Mesenchymal stem cell (in vitro differentiated cells and primary cell): ENCODE results near the gene GULP1. TPM values are rescaled to one million over a fixed set of nuclear protein-coding genes. Genes with fewer than 3 reads are reported as not detected.
A peak's percentile ranks its signal among the peaks of the same experiment; 100 is the strongest.

Experiments
- DNase-seq: peaks from one replicate; pipeline ENCODE4 v3.0.0-alpha.2; 2013
- H2AFZ ChIP-seq: one replicate; pipeline ENCODE4 v1.6.1; 2013; ENCODE audit warnings: low read depth, mild to moderate bottlenecking, control low read depth, inconsistent platforms, low read length, moderate library complexity
- H2AK5ac ChIP-seq: 2 replicates; pipeline ENCODE4 v1.6.1; 2013; ENCODE audit warnings: low read length, moderate library complexity, mild to moderate bottlenecking, inconsistent platforms; ENCODE audit not compliant: severe bottlenecking
- H2BK120ac ChIP-seq: one replicate; pipeline ENCODE4 v1.6.1; 2013; ENCODE audit warnings: low read depth, mild to moderate bottlenecking, inconsistent platforms, low read length, moderate library complexity
- H2BK12ac ChIP-seq, 2 experiments: one replicate each; pipeline ENCODE4 v1.6.1; 2013; ENCODE audit warnings: inconsistent platforms in 2 of 2, low read length in 2 of 2, mild to moderate bottlenecking in 2 of 2, moderate library complexity in 2 of 2, control low read depth in 1 of 2
- H2BK15ac ChIP-seq: one replicate; pipeline ENCODE4 v1.6.1; 2013; ENCODE audit warnings: mild to moderate bottlenecking, low read depth, inconsistent platforms; ENCODE audit not compliant: poor library complexity, severe bottlenecking
- H2BK5ac ChIP-seq: 2 replicates; pipeline ENCODE4 v1.6.1; 2013; ENCODE audit warnings: low read depth, mild to moderate bottlenecking, low read length, control low read depth, inconsistent platforms; ENCODE audit not compliant: poor library complexity, severe bottlenecking
- H3K14ac ChIP-seq, 2 experiments: one replicate each; pipeline ENCODE4 v1.6.1; 2013; ENCODE audit warnings: inconsistent platforms in 2 of 2, low read length in 2 of 2, control low read depth in 1 of 2, mild to moderate bottlenecking in 1 of 2, moderate library complexity in 1 of 2
- H3K18ac ChIP-seq, 2 experiments: one replicate each; pipeline ENCODE4 v1.6.1; 2013; ENCODE audit warnings: inconsistent platforms in 2 of 2, low read length in 2 of 2, control low read depth in 1 of 2, low read depth in 1 of 2, mild to moderate bottlenecking in 1 of 2
- H3K23ac ChIP-seq, 2 experiments: one replicate each; pipeline ENCODE4 v1.6.1; 2013; ENCODE audit warnings: inconsistent platforms in 2 of 2, low read length in 2 of 2, mild to moderate bottlenecking in 2 of 2, moderate library complexity in 2 of 2, control low read depth in 1 of 2
- H3K27ac ChIP-seq: 2 replicates; pipeline ENCODE4 v1.5.1; 2013; ENCODE audit warnings: mild to moderate bottlenecking, moderate library complexity, low read length, control low read depth, inconsistent platforms; ENCODE audit not compliant: poor library complexity, severe bottlenecking
- H3K27me3 ChIP-seq, 2 experiments: 2 replicates each; pipeline versions ENCODE4 v1.6.1 to v1.7.0; 2013; ENCODE audit warnings: low read length in 2 of 2, mild to moderate bottlenecking in 2 of 2, moderate library complexity in 2 of 2, control low read depth in 1 of 2, inconsistent platforms in 1 of 2; ENCODE audit not compliant: control insufficient read depth in 1 of 2, insufficient read depth in 1 of 2
- H3K36me3 ChIP-seq, 2 experiments: 2 replicates each; pipeline versions ENCODE4 v1.6.1 to v1.7.0; 2013; ENCODE audit warnings: low read length in 2 of 2, control low read depth in 1 of 2, inconsistent platforms in 1 of 2, low read depth in 1 of 2, mild to moderate bottlenecking in 1 of 2; ENCODE audit not compliant: insufficient read depth in 2 of 2, control insufficient read depth in 1 of 2
- H3K4ac ChIP-seq, 2 experiments: one replicate each; pipeline ENCODE4 v1.6.1; 2013; ENCODE audit warnings: inconsistent platforms in 2 of 2, low read length in 2 of 2, mild to moderate bottlenecking in 2 of 2, moderate library complexity in 2 of 2, control low read depth in 1 of 2, low read depth in 1 of 2
- H3K4me1 ChIP-seq: 2 replicates; pipeline ENCODE4 v1.6.1; 2013; ENCODE audit warnings: low read depth, low read length, control low read depth; ENCODE audit not compliant: control insufficient read depth, insufficient read depth
- H3K4me2 ChIP-seq: 2 replicates; pipeline ENCODE4 v1.6.1; 2013; ENCODE audit warnings: low read length, mild to moderate bottlenecking, inconsistent platforms; ENCODE audit not compliant: poor library complexity, severe bottlenecking
- H3K4me3 ChIP-seq, 2 experiments: 2 replicates each; pipeline versions ENCODE4 v1.5.1 to v1.7.0; 2013; ENCODE audit warnings: low read length in 2 of 2, mild to moderate bottlenecking in 2 of 2, control low read depth in 1 of 2, low read depth in 1 of 2; ENCODE audit not compliant: insufficient read depth in 1 of 2
- H3K79me1 ChIP-seq: replicated peaks from 2 replicates; pipeline ENCODE4 v1.6.1; 2013; ENCODE audit warnings: mild to moderate bottlenecking, control low read depth, low read length, inconsistent platforms; ENCODE audit not compliant: poor library complexity, severe bottlenecking
- H3K9ac ChIP-seq: 2 replicates; pipeline ENCODE4 v1.7.0; 2013; ENCODE audit warnings: mild to moderate bottlenecking, low read length, moderate library complexity
- H3K9me3 ChIP-seq: 2 replicates; pipeline ENCODE4 v1.7.0; 2013; ENCODE audit warnings: mild to moderate bottlenecking, low read length; ENCODE audit not compliant: control insufficient read depth
- H4K8ac ChIP-seq: one replicate; pipeline ENCODE4 v1.6.1; 2013; ENCODE audit warnings: inconsistent platforms, mild to moderate bottlenecking, low read length, moderate library complexity
- H4K91ac ChIP-seq: one replicate; pipeline ENCODE4 v1.6.1; 2013; ENCODE audit warnings: mild to moderate bottlenecking, low read length, inconsistent platforms
- WGBS: methylation state at CpG from one replicate; pipeline ENCODE4 v1.1.7; 2013; ENCODE audit warnings: mixed read lengths; 5-methylcytosine and 5-hydroxymethylcytosine counted together
- small RNA-seq: library from polyadenylated mRNA; stranded (forward); fragments of <200 nt; extraction: miRNeasy Mini kit (QIAGEN cat#:217004); gene quantifications from one replicate; pipeline ENCODE3, GENCODE V24; 2013; ENCODE audit warnings: low read depth

GULP1 gene

GRCh38 chr2:188634656-188635055 is 343.0 kb downstream of the GULP1 start:
- H2AK5ac ChIP-seq: no peak overlapping the region
- no peak overlapping the region for H2BK120ac ChIP-seq
- H3K27ac ChIP-seq: no peak overlapping the region
- no peak overlapping the region for H3K18ac ChIP-seq
- no CpG with 5 or more reads among the region's 1 CpG for WGBS
- H2AFZ ChIP-seq: no peak overlapping the region
- no peak overlapping the region for H3K4me2 ChIP-seq
- no peaks in the 10 kb centered on the region for H3K4me1 ChIP-seq
- H3K9ac ChIP-seq: no peak overlapping the region
- H3K79me1 ChIP-seq: no peaks in the 10 kb centered on the region
- H2BK15ac ChIP-seq: no peak overlapping the region
- H3K4me3 ChIP-seq: no peak overlapping the region
- H3K23ac ChIP-seq: no peak overlapping the region
- H4K91ac ChIP-seq: no peak overlapping the region
- no peak overlapping the region for H3K14ac ChIP-seq
- no peak overlapping the region for H4K8ac ChIP-seq
- H2BK5ac ChIP-seq: no peak overlapping the region
- H3K9me3 ChIP-seq: no peaks in the 10 kb centered on the region
- no peak overlapping the region for H3K4ac ChIP-seq
- DNase-seq: no peak
- H3K27me3 ChIP-seq: no peaks in the 10 kb centered on the region
- no peak overlapping the region for H2BK12ac ChIP-seq
- H3K36me3 ChIP-seq: no peaks in the 10 kb centered on the region

Small RNA genes within 50 kb of the gene (small RNA-seq; reads per million reads assigned to genes)
- gene MIR561: 254 reads per million, percentile 95 among the genes with 10 or more reads in this experiment
- not detected for gene RNA5SP114
